Ishikawa (cell line): ENCODE results near the gene PHF5A.

Experiments used
- EGR1 ChIP-seq: IDR thresholded peaks from 2 replicates; pipeline ENCODE4 v1.6.1; 2012
- MAX ChIP-seq: IDR thresholded peaks from 2 replicates; pipeline ENCODE4 v1.6.1; 2012
- REST ChIP-seq: IDR thresholded peaks from 2 replicates; pipeline ENCODE4 v1.6.1; 2012; ENCODE audit warnings: low read depth, mild to moderate bottlenecking
- USF1 ChIP-seq: IDR thresholded peaks from 2 replicates; pipeline ENCODE4 v1.6.1; 2012
- YY1 ChIP-seq: IDR thresholded peaks from 2 replicates; pipeline ENCODE4 v1.6.1; 2012; ENCODE audit warnings: low read depth

GRCh38 chr22:41482319-41482935 is 13.9 kb upstream of the PHF5A start:
- TF ChIP-seq YY1 = no peak
- TF ChIP-seq REST = no peak
- no peak for TF ChIP-seq MAX
- TF ChIP-seq EGR1 = no peak
- no peak for TF ChIP-seq USF1
